ENCODE results near the gene PSMF1. TPM values are rescaled to one million over a fixed set of nuclear protein-coding genes. Genes with fewer than 3 reads are reported as not detected.

Gene PSMF1
- total and polyA plus RNA-seq, 9 of the 15 experiments (the other 6 are each of a cell fraction or from before 2014, with no cell fraction given): 8.5 to 192 (median 33.2) TPM

DNA sequence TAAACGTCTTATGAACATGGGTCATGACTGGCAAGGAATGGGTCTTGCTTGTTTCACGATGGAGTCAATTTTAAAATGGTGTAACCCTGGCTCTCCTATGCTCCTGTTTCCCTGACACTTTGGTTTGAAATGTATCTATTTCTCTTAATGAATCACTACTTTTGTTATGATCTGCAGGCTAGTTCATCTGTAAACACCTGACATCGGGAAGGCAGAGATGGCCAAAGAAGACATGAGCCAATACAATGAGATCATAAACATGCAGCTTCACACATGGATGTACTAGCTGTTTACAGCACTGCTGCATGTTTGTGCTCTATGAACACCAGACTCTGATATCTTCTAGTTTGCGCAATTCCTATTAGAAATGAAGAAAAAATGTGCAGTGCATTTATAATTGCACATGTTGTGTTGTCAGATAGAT is 96.4 kb downstream of the PSMF1 start (continued):
- TF ChIP-seq, protein P1, sequence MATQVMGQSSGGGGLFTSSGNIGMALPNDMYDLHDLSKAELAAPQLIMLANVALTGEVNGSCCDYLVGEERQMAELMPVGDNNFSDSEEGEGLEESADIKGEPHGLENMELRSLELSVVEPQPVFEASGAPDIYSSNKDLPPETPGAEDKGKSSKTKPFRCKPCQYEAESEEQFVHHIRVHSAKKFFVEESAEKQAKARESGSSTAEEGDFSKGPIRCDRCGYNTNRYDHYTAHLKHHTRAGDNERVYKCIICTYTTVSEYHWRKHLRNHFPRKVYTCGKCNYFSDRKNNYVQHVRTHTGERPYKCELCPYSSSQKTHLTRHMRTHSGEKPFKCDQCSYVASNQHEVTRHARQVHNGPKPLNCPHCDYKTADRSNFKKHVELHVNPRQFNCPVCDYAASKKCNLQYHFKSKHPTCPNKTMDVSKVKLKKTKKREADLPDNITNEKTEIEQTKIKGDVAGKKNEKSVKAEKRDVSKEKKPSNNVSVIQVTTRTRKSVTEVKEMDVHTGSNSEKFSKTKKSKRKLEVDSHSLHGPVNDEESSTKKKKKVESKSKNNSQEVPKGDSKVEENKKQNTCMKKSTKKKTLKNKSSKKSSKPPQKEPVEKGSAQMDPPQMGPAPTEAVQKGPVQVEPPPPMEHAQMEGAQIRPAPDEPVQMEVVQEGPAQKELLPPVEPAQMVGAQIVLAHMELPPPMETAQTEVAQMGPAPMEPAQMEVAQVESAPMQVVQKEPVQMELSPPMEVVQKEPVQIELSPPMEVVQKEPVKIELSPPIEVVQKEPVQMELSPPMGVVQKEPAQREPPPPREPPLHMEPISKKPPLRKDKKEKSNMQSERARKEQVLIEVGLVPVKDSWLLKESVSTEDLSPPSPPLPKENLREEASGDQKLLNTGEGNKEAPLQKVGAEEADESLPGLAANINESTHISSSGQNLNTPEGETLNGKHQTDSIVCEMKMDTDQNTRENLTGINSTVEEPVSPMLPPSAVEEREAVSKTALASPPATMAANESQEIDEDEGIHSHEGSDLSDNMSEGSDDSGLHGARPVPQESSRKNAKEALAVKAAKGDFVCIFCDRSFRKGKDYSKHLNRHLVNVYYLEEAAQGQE (IDR thresholded peaks at IDR 0.05; ENCODE audit: borderline replicate concordance): no peak
- TF ChIP-seq, protein P1 (CRISPR knock-in tag; IDR thresholded peaks at IDR 0.05; ENCODE audit: low read depth): no peak
- TF ChIP-seq, protein P2, sequence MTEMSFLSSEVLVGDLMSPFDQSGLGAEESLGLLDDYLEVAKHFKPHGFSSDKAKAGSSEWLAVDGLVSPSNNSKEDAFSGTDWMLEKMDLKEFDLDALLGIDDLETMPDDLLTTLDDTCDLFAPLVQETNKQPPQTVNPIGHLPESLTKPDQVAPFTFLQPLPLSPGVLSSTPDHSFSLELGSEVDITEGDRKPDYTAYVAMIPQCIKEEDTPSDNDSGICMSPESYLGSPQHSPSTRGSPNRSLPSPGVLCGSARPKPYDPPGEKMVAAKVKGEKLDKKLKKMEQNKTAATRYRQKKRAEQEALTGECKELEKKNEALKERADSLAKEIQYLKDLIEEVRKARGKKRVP (CRISPR knock-in tag; IDR thresholded peaks at IDR 0.05): no peak
- TF ChIP-seq CXXC5 (CRISPR knock-in tag; IDR thresholded peaks at IDR 0.05) (peak; percentile 48), NR2C2 (CRISPR knock-in tag; IDR thresholded peaks at IDR 0.05) (no peak), NR2C2 (tag; IDR thresholded peaks at IDR 0.05) (peak; percentile 34), BACH1 (tag; IDR thresholded peaks at IDR 0.05) (peak; percentile 63; the same call in 1 of the 2 replicates), ZBED1 (IDR thresholded peaks at IDR 0.05) (no peak), MECOM (CRISPR knock-in tag; IDR thresholded peaks at IDR 0.05) (peak; percentile 84), ZNF589 (CRISPR knock-in tag; IDR thresholded peaks at IDR 0.05; ENCODE audit: low read depth) (peak; percentile 40; the same call in 1 of the 2 replicates), ELF4 (CRISPR knock-in tag; IDR thresholded peaks at IDR 0.05) (no peak), PRMT5 (CRISPR knock-in tag; IDR thresholded peaks at IDR 0.05) (no peak), ZNF778 (CRISPR knock-in tag; IDR thresholded peaks at IDR 0.05) (no peak), ZNF668 (CRISPR knock-in tag; IDR thresholded peaks at IDR 0.05) (peak; percentile 88)
- TF ChIP-seq, protein P3, sequence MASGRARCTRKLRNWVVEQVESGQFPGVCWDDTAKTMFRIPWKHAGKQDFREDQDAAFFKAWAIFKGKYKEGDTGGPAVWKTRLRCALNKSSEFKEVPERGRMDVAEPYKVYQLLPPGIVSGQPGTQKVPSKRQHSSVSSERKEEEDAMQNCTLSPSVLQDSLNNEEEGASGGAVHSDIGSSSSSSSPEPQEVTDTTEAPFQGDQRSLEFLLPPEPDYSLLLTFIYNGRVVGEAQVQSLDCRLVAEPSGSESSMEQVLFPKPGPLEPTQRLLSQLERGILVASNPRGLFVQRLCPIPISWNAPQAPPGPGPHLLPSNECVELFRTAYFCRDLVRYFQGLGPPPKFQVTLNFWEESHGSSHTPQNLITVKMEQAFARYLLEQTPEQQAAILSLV (tag; IDR thresholded peaks at IDR 0.05): peak; percentile 36; the same call in 1 of the 2 replicates
- TF ChIP-seq, protein P4, sequence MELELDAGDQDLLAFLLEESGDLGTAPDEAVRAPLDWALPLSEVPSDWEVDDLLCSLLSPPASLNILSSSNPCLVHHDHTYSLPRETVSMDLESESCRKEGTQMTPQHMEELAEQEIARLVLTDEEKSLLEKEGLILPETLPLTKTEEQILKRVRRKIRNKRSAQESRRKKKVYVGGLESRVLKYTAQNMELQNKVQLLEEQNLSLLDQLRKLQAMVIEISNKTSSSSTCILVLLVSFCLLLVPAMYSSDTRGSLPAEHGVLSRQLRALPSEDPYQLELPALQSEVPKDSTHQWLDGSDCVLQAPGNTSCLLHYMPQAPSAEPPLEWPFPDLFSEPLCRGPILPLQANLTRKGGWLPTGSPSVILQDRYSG (tag; conservative IDR thresholded peaks at IDR 0.05; ENCODE audit: low read depth): peak; percentile 90
- TF ChIP-seq, protein P5, sequence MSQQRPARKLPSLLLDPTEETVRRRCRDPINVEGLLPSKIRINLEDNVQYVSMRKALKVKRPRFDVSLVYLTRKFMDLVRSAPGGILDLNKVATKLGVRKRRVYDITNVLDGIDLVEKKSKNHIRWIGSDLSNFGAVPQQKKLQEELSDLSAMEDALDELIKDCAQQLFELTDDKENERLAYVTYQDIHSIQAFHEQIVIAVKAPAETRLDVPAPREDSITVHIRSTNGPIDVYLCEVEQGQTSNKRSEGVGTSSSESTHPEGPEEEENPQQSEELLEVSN (IDR thresholded peaks at IDR 0.05; ENCODE audit: borderline replicate concordance in 1 of 2, extremely low read depth in 1 of 2, insufficient read depth in 1 of 2, insufficient read length in 1 of 2, low read depth in 1 of 2, low read length in 1 of 2, poor library complexity in 1 of 2, severe bottlenecking in 1 of 2): no peak
